ENCODE measurements around the gene MAP7D2. TPM values are rescaled to one million over a fixed set of nuclear protein-coding genes. Genes with fewer than 3 reads are reported as not detected.

MAP7D2 gene
- total and polyA plus RNA-seq, 2 of the 13 experiments (the other 11 are each of a cell fraction or from before 2014, with no cell fraction given): 9.6 to 10.5 TPM

DNA sequence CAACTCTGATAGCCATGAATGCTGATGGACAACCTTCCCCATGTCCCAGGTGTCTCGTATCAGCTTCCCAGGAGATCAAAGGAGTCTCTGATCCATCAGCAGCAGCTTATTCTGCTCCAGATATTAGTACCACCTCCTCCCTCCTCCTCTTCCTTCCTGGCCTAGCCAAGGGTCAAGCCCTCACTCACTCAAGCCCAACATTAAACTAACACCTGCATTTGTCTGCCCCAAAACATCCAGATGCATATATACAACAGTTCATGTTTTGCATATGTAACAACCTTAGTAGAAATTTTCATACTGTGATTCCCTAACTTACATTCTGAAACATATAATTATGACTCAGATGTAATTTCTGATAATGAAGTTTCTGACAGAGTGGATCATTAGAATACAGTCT lies 155.8 kb downstream of the MAP7D2 start:
- Histone ChIP-seq H3K9ac (ENCODE audit: insufficient read depth, low read depth, low read length) (no peak overlapping the region), H3K9me3 (ENCODE audit: low read length) (no peaks in the 10 kb centered on the region), H3K27me3 (ENCODE audit: control insufficient read depth in 1 of 2, insufficient read depth in 2 of 2, low read length in 2 of 2) (no peaks in the 10 kb centered on the region), H3K36me3 (replicated peaks in 1 of 2; ENCODE audit: control insufficient read depth in 1 of 2, insufficient read depth in 2 of 2, low read length in 2 of 2) (no peaks in the 10 kb centered on the region), H3K27ac (ENCODE audit: extremely low read length, insufficient read depth, low read length) (no peak overlapping the region), H2AFZ (ENCODE audit: low read length) (no peak overlapping the region), H3K79me2 (ENCODE audit: insufficient read depth, low read length) (no peaks in the 10 kb centered on the region), H3K4me2 (ENCODE audit: low read depth, low read length) (no peak overlapping the region), H3K4me1 (ENCODE audit: insufficient read depth, low read length) (peaks cover 16% of the 10 kb centered on the region), H3K4me3 (replicated peaks in 1 of 3; ENCODE audit: insufficient read depth in 1 of 3, low read depth in 2 of 3, low read length in 3 of 3) (no peak overlapping the region), H4K20me1 (ENCODE audit: insufficient read depth, low read length) (no peaks in the 10 kb centered on the region)
- no TSS peak for BruUV-seq (replicated peaks)
- in situ Hi-C loops (cut with HindIII; ENCODE audit: extremely low pct_ligation_motif_present, low pct_unique_long_range_greater_than_20kb) (no loop called here), intact Hi-C loops (cut with micrococcal nuclease; ENCODE audit: unreplicated experiment) (no loop called here)
- DNase-seq (ENCODE audit: low spot score) (no peak), FAIRE-seq (no peak), ATAC-seq (no peak)
- 100% methylated on average over 1 of the region's 1 CpG for WGBS (ENCODE audit: low lambda C conversion rate)
- TF ChIP-seq, protein P1, sequence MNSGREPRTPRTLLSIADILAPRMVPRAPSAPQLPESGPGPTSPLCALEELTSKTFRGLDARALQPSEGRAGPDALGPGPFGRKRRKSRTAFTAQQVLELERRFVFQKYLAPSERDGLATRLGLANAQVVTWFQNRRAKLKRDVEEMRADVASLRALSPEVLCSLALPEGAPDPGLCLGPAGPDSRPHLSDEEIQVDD (CRISPR knock-in tag; IDR thresholded peaks at IDR 0.05; ENCODE audit: borderline replicate concordance): no peak
- TF ChIP-seq TRIM22 (IDR thresholded peaks at IDR 0.05): no peak
- no peak for TF ChIP-seq GATAD2A (CRISPR knock-in tag; IDR thresholded peaks at IDR 0.05)
- no peak for TF ChIP-seq FLYWCH1 (CRISPR knock-in tag; IDR thresholded peaks at IDR 0.05)
- no peak for TF ChIP-seq NR1H2 (CRISPR knock-in tag; IDR thresholded peaks at IDR 0.05; ENCODE audit: borderline replicate concordance, low read depth)
- TF ChIP-seq ZNF343 (CRISPR knock-in tag; IDR thresholded peaks at IDR 0.05): no peak
- ChIA-PET POLR2A (no interaction called here), CTCF (ENCODE audit: low intra/inter-chr PET ratio, low total read pairs) (no interaction called here)

Measured in HepG2 (cell line).